H9 (cell line): ENCODE results near the gene HDAC7. TPM values are rescaled to one million over a fixed set of nuclear protein-coding genes. Genes with fewer than 3 reads are reported as not detected.

Source experiments
- DNase-seq: peaks from one replicate; pipeline ENCODE4 v3.0.0-alpha.2; 2017
- H2AFZ ChIP-seq: one replicate; pipeline ENCODE4 v1.6.1; 2013; ENCODE audit warnings: mild to moderate bottlenecking, low read length, control low read depth, moderate library complexity
- H2AK5ac ChIP-seq: 2 replicates; pipeline ENCODE4 v1.6.1; 2013; ENCODE audit warnings: low read length, control low read depth, mixed read lengths; ENCODE audit not compliant: insufficient read length
- H2BK120ac ChIP-seq: one replicate; pipeline ENCODE4 v1.6.1; 2013; ENCODE audit warnings: low read depth, mild to moderate bottlenecking, low read length, control low read depth, inconsistent platforms; ENCODE audit not compliant: poor library complexity, severe bottlenecking
- H2BK12ac ChIP-seq: 2 replicates; pipeline ENCODE4 v1.6.1; 2013; ENCODE audit warnings: low read length, control low read depth, mixed read lengths, low read depth; ENCODE audit not compliant: insufficient read length
- H2BK15ac ChIP-seq: 2 replicates; pipeline ENCODE4 v1.6.1; 2013; ENCODE audit warnings: low read depth, low read length, control low read depth
- H2BK20ac ChIP-seq: one replicate; pipeline ENCODE4 v1.6.1; 2013; ENCODE audit warnings: low read depth, mild to moderate bottlenecking, low read length, control low read depth, inconsistent platforms; ENCODE audit not compliant: poor library complexity, severe bottlenecking
- H2BK5ac ChIP-seq: 2 replicates; pipeline ENCODE4 v1.6.1; 2013; ENCODE audit warnings: low read length, control low read depth, mixed read lengths; ENCODE audit not compliant: insufficient read length
- H3K14ac ChIP-seq: 2 replicates; pipeline ENCODE4 v1.6.1; 2013; ENCODE audit warnings: low read length, control low read depth; ENCODE audit not compliant: insufficient read depth
- H3K18ac ChIP-seq: 2 replicates; pipeline ENCODE4 v1.6.1; 2013; ENCODE audit warnings: low read depth, mild to moderate bottlenecking, mixed read lengths, low read length, control low read depth; ENCODE audit not compliant: insufficient read length
- H3K23ac ChIP-seq: 2 replicates; pipeline ENCODE4 v1.6.1; 2013; ENCODE audit warnings: low read length, control low read depth, mixed read lengths, low read depth; ENCODE audit not compliant: insufficient read length
- H3K23me2 ChIP-seq: 2 replicates; pipeline ENCODE4 v1.6.1; 2013; ENCODE audit warnings: low read depth, mild to moderate bottlenecking, mixed read lengths, low read length, control low read depth; ENCODE audit not compliant: insufficient read length, poor library complexity, severe bottlenecking
- H3K27ac ChIP-seq: 2 replicates; pipeline ENCODE4 v1.5.1; 2013; ENCODE audit warnings: low read length, control low read depth, mixed read lengths, low read depth; ENCODE audit not compliant: insufficient read length
- H3K27me3 ChIP-seq: 2 replicates; pipeline ENCODE4 v1.6.1; 2013; ENCODE audit warnings: low read length, control low read depth, inconsistent platforms; ENCODE audit not compliant: insufficient read depth
- H3K4ac ChIP-seq: 2 replicates; pipeline ENCODE4 v1.6.1; 2013; ENCODE audit warnings: low read depth, mild to moderate bottlenecking, control low read depth, inconsistent platforms, low read length, moderate library complexity
- H3K4me1 ChIP-seq: 2 replicates; pipeline ENCODE4 v1.6.1; 2013; ENCODE audit warnings: low read length, control low read depth, inconsistent platforms; ENCODE audit not compliant: insufficient read depth
- H3K4me2 ChIP-seq: 2 replicates; pipeline ENCODE4 v1.6.1; 2013; ENCODE audit warnings: low read length, control low read depth, mixed read lengths; ENCODE audit not compliant: insufficient read length, insufficient read depth
- H3K56ac ChIP-seq: 2 replicates; pipeline ENCODE4 v1.6.1; 2013; ENCODE audit warnings: low read depth, mild to moderate bottlenecking, mixed read lengths, low read length, control low read depth; ENCODE audit not compliant: insufficient read length
- H3K79me1 ChIP-seq: 2 replicates; pipeline ENCODE4 v1.6.1; 2013; ENCODE audit warnings: low read depth, mild to moderate bottlenecking, moderate library complexity, low read length, control low read depth, inconsistent platforms; ENCODE audit not compliant: insufficient read depth, poor library complexity, severe bottlenecking
- H3K79me2 ChIP-seq: 2 replicates; pipeline ENCODE4 v1.6.1; 2013; ENCODE audit warnings: low read length, control low read depth, inconsistent platforms; ENCODE audit not compliant: insufficient read depth
- H3K9ac ChIP-seq: 2 replicates; pipeline ENCODE4 v1.6.1; 2013; ENCODE audit warnings: low read length, control low read depth, mixed read lengths; ENCODE audit not compliant: insufficient read length; ENCODE audit errors: extremely low read depth
- H3K9me3 ChIP-seq: one replicate; pipeline ENCODE4 v1.6.1; 2013; ENCODE audit warnings: low read depth, low read length, inconsistent platforms; ENCODE audit not compliant: control insufficient read depth
- H3T11ph ChIP-seq: one replicate; pipeline ENCODE4 v1.6.1; 2013; ENCODE audit warnings: mild to moderate bottlenecking, low read length, control low read depth, inconsistent platforms
- H4K20me1 ChIP-seq: one replicate; pipeline ENCODE4 v1.6.1; 2013; ENCODE audit not compliant: control insufficient read depth, insufficient read length, insufficient read depth
- H4K5ac ChIP-seq: 2 replicates; pipeline ENCODE4 v1.6.1; 2013; ENCODE audit warnings: low read depth, mild to moderate bottlenecking, mixed read lengths, low read length, control low read depth; ENCODE audit not compliant: insufficient read length
- H4K8ac ChIP-seq: replicated peaks from 2 replicates; pipeline ENCODE4 v1.6.1; 2013; ENCODE audit warnings: low read length, control low read depth, mixed read lengths, low read depth; ENCODE audit not compliant: insufficient read length
- H4K91ac ChIP-seq: 2 replicates; pipeline ENCODE4 v1.6.1; 2013; ENCODE audit warnings: low read depth, mild to moderate bottlenecking, moderate library complexity, mixed read lengths, low read length, control low read depth; ENCODE audit not compliant: insufficient read length
- H3K27ac Mint-ChIP-seq, 3 experiments: 2 replicates in 2 of 3; 3 replicates in 1 of 3; pipeline ENCODE4 v1.8.0; 2020 to 2021; ENCODE audit warnings: mixed read lengths in 3 of 3, mild to moderate bottlenecking in 1 of 3, moderate library complexity in 1 of 3
- H3K27me3 Mint-ChIP-seq: 2 replicates; pipeline ENCODE4 v1.8.0; 2021; ENCODE audit warnings: low read depth, mild to moderate bottlenecking, moderate library complexity, mixed read lengths
- H3K36me3 Mint-ChIP-seq, 3 experiments: 2 replicates in 2 of 3; 3 replicates in 1 of 3; pipeline ENCODE4 v1.8.0; 2020 to 2021; ENCODE audit warnings: low read depth in 3 of 3, mixed read lengths in 3 of 3; ENCODE audit not compliant: insufficient read depth in 1 of 3
- H3K4me1 Mint-ChIP-seq, 2 experiments: 2 replicates each; pipeline ENCODE4 v1.8.0; 2020; ENCODE audit warnings: mixed read lengths in 2 of 2
- H3K4me3 Mint-ChIP-seq, 2 experiments: 2 replicates in 1 of 2; 3 replicates in 1 of 2; pipeline ENCODE4 v1.8.0; 2020 to 2021; ENCODE audit warnings: mild to moderate bottlenecking in 2 of 2, mixed read lengths in 2 of 2, moderate library complexity in 1 of 2
- H3K9me3 Mint-ChIP-seq, 2 experiments: 2 replicates in 1 of 2; 3 replicates in 1 of 2; pipeline ENCODE4 v1.8.0; 2020; ENCODE audit warnings: mild to moderate bottlenecking in 2 of 2, mixed read lengths in 2 of 2, moderate library complexity in 1 of 2
- WGBS: extraction: QIAGEN DNeasy Blood & Tissue Kit; methylation state at CpG from one replicate; pipeline ENCODE4 v1.1.7; 2013; ENCODE audit warnings: missing lambda C conversion rate, low lambda C conversion rate, mixed read lengths; ENCODE audit not compliant: insufficient read length; ENCODE audit errors: extremely low coverage; 5-methylcytosine and 5-hydroxymethylcytosine counted together
- total RNA-seq: library from RNA; stranded (reverse); gene quantifications from 2 replicates; pipeline ENCODE4 v1.2.1, GENCODE V29; 2021
- TF ChIP-seq, protein P1 (sequence below): fragments of 200-600 bp; sonication (generic); conservative IDR thresholded peaks from 3 replicates; pipeline ENCODE4 v1.8.0; 2021; ENCODE audit warnings: antibody characterized with exemption, mild to moderate bottlenecking

Gene HDAC7
- total RNA-seq, 1 experiment from 2014 or later: 72.1 TPM

DNA sequence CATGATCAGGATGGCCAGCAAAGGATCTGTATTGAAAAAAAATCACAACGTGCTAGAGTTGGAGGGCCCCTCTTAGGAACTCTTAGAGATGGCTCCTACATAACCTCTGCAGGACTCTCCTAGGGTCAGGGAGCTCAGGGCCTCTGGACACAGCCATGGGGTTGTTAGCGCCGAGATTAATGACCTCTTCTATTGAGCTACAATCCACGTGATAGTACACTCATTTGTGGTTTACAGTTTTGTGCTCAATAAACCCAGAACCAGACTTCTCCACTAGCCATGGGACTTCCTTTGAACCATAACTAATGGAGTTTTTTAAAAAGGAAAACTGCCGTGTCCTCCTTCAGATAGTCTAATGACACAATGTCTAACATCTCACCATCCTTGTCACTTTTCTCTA lies 29.6 kb upstream of the HDAC7 start:
- Mint-ChIP-seq H3K36me3 (no peaks in the 10 kb centered on the region; a peak in 1 of 7 replicates), H3K4me1 (peaks cover 26 to 28% of the 10 kb centered on the region in 2 experiments), H3K27ac (no peak overlapping the region; a peak in 1 of 7 replicates), H3K27me3 (peaks cover 20% of the 10 kb centered on the region), H3K9me3 (no peaks in the 10 kb centered on the region; a peak in 1 of 5 replicates), H3K4me3 (no peak overlapping the region)
- no peak overlapping the region for H3K14ac ChIP-seq
- H3K9me3 ChIP-seq: no peaks in the 10 kb centered on the region
- H3K27me3 ChIP-seq: no peaks in the 10 kb centered on the region; the same call in 1 of the 2 replicates
- no peak overlapping the region for H3K27ac ChIP-seq
- H3K18ac ChIP-seq: no peak overlapping the region
- H2BK12ac ChIP-seq: no peak overlapping the region
- no peak overlapping the region for H4K91ac ChIP-seq
- no peak overlapping the region for H3K9ac ChIP-seq
- peaks cover 4% of the 10 kb centered on the region; the same call in 1 of the 2 replicates for H3K4me1 ChIP-seq
- no peaks in the 10 kb centered on the region for H3K79me2 ChIP-seq
- H3K4ac ChIP-seq: no peak overlapping the region
- no peak overlapping the region for H2BK15ac ChIP-seq
- H2BK120ac ChIP-seq: no peak overlapping the region
- no peak overlapping the region for H3K56ac ChIP-seq
- H2AFZ ChIP-seq: no peak overlapping the region
- no peak overlapping the region for H2AK5ac ChIP-seq
- H3K79me1 ChIP-seq: no peaks in the 10 kb centered on the region
- H2BK20ac ChIP-seq: no peak overlapping the region
- no peak overlapping the region for H2BK5ac ChIP-seq
- H3K23ac ChIP-seq: no peak overlapping the region
- no peaks in the 10 kb centered on the region for H3K23me2 ChIP-seq
- no peak overlapping the region for H4K8ac ChIP-seq
- TF ChIP-seq, protein P1, sequence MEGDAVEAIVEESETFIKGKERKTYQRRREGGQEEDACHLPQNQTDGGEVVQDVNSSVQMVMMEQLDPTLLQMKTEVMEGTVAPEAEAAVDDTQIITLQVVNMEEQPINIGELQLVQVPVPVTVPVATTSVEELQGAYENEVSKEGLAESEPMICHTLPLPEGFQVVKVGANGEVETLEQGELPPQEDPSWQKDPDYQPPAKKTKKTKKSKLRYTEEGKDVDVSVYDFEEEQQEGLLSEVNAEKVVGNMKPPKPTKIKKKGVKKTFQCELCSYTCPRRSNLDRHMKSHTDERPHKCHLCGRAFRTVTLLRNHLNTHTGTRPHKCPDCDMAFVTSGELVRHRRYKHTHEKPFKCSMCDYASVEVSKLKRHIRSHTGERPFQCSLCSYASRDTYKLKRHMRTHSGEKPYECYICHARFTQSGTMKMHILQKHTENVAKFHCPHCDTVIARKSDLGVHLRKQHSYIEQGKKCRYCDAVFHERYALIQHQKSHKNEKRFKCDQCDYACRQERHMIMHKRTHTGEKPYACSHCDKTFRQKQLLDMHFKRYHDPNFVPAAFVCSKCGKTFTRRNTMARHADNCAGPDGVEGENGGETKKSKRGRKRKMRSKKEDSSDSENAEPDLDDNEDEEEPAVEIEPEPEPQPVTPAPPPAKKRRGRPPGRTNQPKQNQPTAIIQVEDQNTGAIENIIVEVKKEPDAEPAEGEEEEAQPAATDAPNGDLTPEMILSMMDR: no peak
- no peak for DNase-seq
- H3K4me2 ChIP-seq: no peak overlapping the region
- no peak overlapping the region for H4K5ac ChIP-seq
- H4K20me1 ChIP-seq: no peaks in the 10 kb centered on the region
- no CpG with 5 or more reads among the region's 5 CpGs for WGBS
- H3T11ph ChIP-seq: no peak overlapping the region
